Measurements from ENCODE around the gene MVK. TPM values are rescaled to one million over a fixed set of nuclear protein-coding genes. Genes with fewer than 3 reads are reported as not detected.

The MVK gene
- total and polyA plus RNA-seq, 9 donors = 7.4 to 66.4 (median 18.6) TPM

DNA sequence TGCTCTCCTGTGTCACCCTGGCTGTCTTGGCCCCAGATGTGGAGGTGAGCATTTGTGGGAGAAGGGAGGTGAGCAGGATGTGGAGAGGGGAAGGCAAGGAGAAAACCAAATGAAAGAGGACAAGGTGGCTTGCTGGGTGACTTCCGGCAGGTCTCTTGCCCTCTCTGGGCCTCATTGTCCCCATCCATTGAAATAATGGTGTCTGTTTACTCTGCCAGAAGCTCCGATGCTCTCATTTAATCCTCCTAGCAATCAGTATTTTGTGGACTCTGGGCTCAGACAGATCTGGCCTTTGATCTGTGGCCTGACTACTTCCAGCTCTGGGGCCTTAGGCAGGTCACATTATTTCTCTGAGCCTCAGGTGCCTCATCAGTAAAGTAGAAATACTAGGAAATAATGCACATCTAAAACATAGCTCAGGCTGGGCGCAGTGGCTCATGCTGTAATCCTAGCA is 30.6 kb downstream of the MVK start:
- Histone ChIP-seq H3K36me3 (no peaks in the 10 kb centered on the region), H3K27me3 (no peaks in the 10 kb centered on the region), H3K27ac (no peak overlapping the region), H3K4me1 (ENCODE audit: insufficient read depth) (peaks cover 3% of the 10 kb centered on the region), H3K4me3 (no peak overlapping the region), H3K9me3 (no peaks in the 10 kb centered on the region)
- intact Hi-C loops (cut with DNase I) = no loop called here
- 90 to 96% (median 94%) methylated on average over 3 of the region's 3 CpGs for WGBS, 3 donors
- TF ChIP-seq EP300 (IDR thresholded peaks at IDR 0.05) (no peak), POLR2A (IDR thresholded peaks at IDR 0.05) (no peak)
- TF ChIP-seq, protein P1, sequence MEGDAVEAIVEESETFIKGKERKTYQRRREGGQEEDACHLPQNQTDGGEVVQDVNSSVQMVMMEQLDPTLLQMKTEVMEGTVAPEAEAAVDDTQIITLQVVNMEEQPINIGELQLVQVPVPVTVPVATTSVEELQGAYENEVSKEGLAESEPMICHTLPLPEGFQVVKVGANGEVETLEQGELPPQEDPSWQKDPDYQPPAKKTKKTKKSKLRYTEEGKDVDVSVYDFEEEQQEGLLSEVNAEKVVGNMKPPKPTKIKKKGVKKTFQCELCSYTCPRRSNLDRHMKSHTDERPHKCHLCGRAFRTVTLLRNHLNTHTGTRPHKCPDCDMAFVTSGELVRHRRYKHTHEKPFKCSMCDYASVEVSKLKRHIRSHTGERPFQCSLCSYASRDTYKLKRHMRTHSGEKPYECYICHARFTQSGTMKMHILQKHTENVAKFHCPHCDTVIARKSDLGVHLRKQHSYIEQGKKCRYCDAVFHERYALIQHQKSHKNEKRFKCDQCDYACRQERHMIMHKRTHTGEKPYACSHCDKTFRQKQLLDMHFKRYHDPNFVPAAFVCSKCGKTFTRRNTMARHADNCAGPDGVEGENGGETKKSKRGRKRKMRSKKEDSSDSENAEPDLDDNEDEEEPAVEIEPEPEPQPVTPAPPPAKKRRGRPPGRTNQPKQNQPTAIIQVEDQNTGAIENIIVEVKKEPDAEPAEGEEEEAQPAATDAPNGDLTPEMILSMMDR (IDR thresholded peaks at IDR 0.05) = no peak
- no peak for DNase-seq

DNA sequence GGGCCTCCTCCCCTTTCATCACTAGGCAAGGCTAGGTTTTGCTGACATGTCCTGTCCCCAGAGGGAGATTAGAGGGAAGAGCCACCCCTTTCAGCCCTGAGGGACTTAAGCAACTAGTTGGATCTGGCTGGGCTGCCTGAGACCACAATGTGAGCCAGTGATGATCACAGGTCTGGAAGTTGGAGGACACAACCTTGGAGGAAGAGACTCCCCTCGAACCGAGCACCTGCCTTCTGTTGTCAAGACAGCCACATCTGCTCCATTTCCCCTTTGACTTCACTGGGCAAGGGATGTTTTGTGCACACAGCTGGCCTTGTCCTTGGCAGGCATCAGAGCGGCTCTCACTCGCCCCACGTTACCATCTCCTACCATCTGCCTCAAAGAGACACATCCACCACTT is 31.4 kb downstream of the MVK start:
- intact Hi-C loops (cut with DNase I) = no loop called here
- H3K4me3 ChIP-seq = no peak overlapping the region

DNA sequence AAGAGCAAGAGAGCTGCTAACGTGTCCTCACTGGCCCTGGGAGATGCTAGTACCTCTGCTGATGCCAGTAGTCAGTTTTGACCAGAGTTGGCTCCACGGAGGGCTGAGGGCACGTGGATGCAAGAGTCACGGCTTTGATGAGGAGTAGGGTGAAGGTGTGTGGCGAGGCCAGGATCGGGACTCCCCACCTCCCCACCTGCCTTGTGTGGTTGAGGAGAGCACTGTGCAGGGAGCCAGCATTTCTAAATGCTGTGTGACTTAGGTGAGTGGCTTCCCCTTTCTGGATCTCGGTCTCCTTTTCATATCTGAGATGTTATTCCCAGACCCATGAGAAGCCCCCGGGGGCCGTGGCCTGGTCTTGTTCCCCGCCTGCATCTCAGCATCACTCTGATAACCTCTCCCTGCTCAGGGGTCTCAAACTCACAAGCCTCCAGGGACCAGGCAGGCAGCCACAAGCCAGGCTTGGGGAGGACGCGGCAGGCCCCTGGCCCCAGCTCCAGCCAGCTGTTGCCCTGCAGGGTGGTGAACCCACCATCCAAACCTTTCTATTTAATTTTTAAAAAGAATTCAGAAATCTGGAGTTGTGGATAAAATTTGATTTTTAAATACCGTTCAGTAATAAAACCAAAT is 32.1 kb downstream of the MVK start:
- TF ChIP-seq EP300 (IDR thresholded peaks at IDR 0.05) (no peak), POLR2A (IDR thresholded peaks at IDR 0.05) (no peak)
- TF ChIP-seq, protein P1 (IDR thresholded peaks at IDR 0.05) = no peak
- H3K36me3 ChIP-seq = no peaks in the 10 kb centered on the region
- intact Hi-C loops (cut with DNase I) = no loop called here
- H3K27me3 ChIP-seq = no peaks in the 10 kb centered on the region
- 72 to 82% (median 80%) methylated on average over 13 of the region's 13 CpGs for WGBS, 3 donors
- H3K4me3 ChIP-seq = no peak overlapping the region
- DNase-seq = no peak
- H3K4me1 ChIP-seq (ENCODE audit: insufficient read depth) = peaks cover 3% of the 10 kb centered on the region
- H3K27ac ChIP-seq = no peak overlapping the region
- H3K9me3 ChIP-seq = no peaks in the 10 kb centered on the region

More for the DNA sequence above, 31.4 kb downstream of the MVK start:
- no peak for TF ChIP-seq POLR2A (IDR thresholded peaks at IDR 0.05)
- TF ChIP-seq, protein P1 (IDR thresholded peaks at IDR 0.05) = no peak
- TF ChIP-seq EP300 (IDR thresholded peaks at IDR 0.05) = no peak
- Histone ChIP-seq H3K9me3 (no peaks in the 10 kb centered on the region), H3K36me3 (no peaks in the 10 kb centered on the region), H3K27ac (no peak overlapping the region), H3K4me1 (ENCODE audit: insufficient read depth) (peaks cover 3% of the 10 kb centered on the region), H3K27me3 (no peaks in the 10 kb centered on the region)
- WGBS, 3 donors = 65 to 79% (median 72%) methylated on average over 5 of the region's 5 CpGs
- DNase-seq = no peak

DNA sequence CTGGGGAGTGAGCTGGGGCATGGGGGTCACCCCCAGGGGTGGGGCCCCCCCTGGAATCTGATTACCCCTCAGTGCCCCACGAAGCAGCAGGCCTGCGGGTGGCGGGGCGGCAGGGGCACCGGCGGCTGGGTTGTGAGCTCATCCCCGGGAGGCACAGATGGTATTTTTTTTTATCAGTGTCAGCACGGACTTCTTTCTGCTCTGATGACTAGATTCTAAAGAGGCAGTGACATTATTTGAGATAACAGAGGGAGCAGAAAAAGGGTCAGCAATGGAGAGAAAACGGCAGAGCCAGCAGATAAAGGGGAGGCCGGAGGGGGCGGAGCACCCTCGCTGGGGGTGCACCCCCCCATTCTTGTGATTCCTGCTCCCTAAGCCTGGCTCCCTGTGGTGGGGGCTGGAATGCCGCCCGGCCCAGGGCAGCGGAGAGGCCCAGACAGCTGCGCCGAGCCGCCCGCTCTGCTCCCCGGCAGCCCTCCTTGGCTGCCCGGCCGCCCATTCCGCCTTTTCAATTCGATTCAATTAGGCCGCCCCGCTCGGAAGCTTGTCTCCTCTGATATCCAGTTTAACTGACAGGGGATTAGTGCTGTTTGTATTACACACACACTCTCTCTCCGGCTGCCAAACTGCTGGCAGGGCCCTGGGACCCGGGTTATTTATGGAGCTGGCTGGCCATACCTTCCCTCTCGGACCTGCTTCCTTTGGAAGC is 32.9 kb downstream of the MVK start:
- H3K27me3 ChIP-seq = no peaks in the 10 kb centered on the region
- WGBS, 3 donors = 24 to 39% (median 33%) methylated on average over 30 of the region's 30 CpGs
- no peak overlapping the region for H3K4me3 ChIP-seq
- H3K9me3 ChIP-seq = no peaks in the 10 kb centered on the region
- H3K36me3 ChIP-seq = no peaks in the 10 kb centered on the region
- TF ChIP-seq, protein P1 (IDR thresholded peaks at IDR 0.05) = no peak
- TF ChIP-seq EP300 (IDR thresholded peaks at IDR 0.05) = no peak
- TF ChIP-seq POLR2A (IDR thresholded peaks at IDR 0.05) = no peak
- peaks cover 3% of the 10 kb centered on the region for H3K4me1 ChIP-seq (ENCODE audit: insufficient read depth)
- intact Hi-C loops (cut with DNase I) = no loop called here
- peak in 4 of 5 donors; percentile 18 to 52 (median 38) for DNase-seq
- H3K27ac ChIP-seq = no peak overlapping the region
